SU-DHL-6 (cell line): ENCODE results near the gene TSPO.

ENCODE experiments used
- H2AFZ ChIP-seq: fragments of 200-600 bp; sonication (generic); 2 replicates; pipeline ENCODE4 v1.6.1; 2014; ENCODE audit warnings: low read depth, mild to moderate bottlenecking, moderate library complexity, mixed read lengths, antibody characterized with exemption, low read length; ENCODE audit not compliant: severe bottlenecking
- H3F3A ChIP-seq: fragments of 200-600 bp; shearing (Covaris generic); 2 replicates; pipeline ENCODE4 v1.6.0; 2016; ENCODE audit warnings: antibody characterized with exemption, mild to moderate bottlenecking; ENCODE audit not compliant: insufficient read depth
- H3K27ac ChIP-seq: fragments of 200-600 bp; sonication (generic); 2 replicates; pipeline ENCODE4 v1.5.1; 2016; ENCODE audit warnings: low read depth, mild to moderate bottlenecking, low read length, moderate library complexity, mixed read lengths
- H3K27me3 ChIP-seq: fragments of 200-600 bp; sonication (generic), shearing (Covaris generic); 2 replicates; pipeline ENCODE4 v1.6.0; 2014; ENCODE audit warnings: mild to moderate bottlenecking, low read length
- H3K36me3 ChIP-seq: fragments of 200-600 bp; sonication (generic); 2 replicates; pipeline ENCODE4 v1.6.1; 2014; ENCODE audit warnings: mild to moderate bottlenecking, low read length, mixed read lengths
- H3K4me2 ChIP-seq: fragments of 300-600, 200-600 bp; shearing (Covaris generic), sonication (generic); 2 replicates; pipeline ENCODE4 v1.6.0; 2014; ENCODE audit warnings: low read length, low read depth, mild to moderate bottlenecking; ENCODE audit not compliant: poor library complexity, severe bottlenecking
- H3K4me3 ChIP-seq: fragments of 200-600 bp; sonication (generic); 2 replicates; pipeline ENCODE4 v1.5.1; 2014; ENCODE audit warnings: antibody characterized with exemption, low read length, mild to moderate bottlenecking, mixed read lengths; ENCODE audit not compliant: insufficient read depth, poor library complexity, severe bottlenecking
- H3K79me2 ChIP-seq: fragments of 200-600 bp; sonication (generic); 2 replicates; pipeline ENCODE4 v1.6.1; 2014; ENCODE audit warnings: mild to moderate bottlenecking, low read length, moderate library complexity; ENCODE audit not compliant: insufficient read depth
- H3K9ac ChIP-seq: fragments of 200-600 bp; sonication (generic); 2 replicates; pipeline ENCODE4 v1.7.0; 2014; ENCODE audit warnings: mild to moderate bottlenecking, low read length
- H3K9me2 ChIP-seq: fragments of 200-600 bp; sonication (generic); replicated peaks from 2 replicates; pipeline ENCODE4 v1.6.1; 2014; ENCODE audit warnings: low read length; ENCODE audit not compliant: insufficient read depth
- H3K9me3 ChIP-seq: fragments of 200-600 bp; sonication (generic); 2 replicates; pipeline ENCODE4 v1.6.1; 2014; ENCODE audit warnings: low read length, mixed read lengths; ENCODE audit not compliant: insufficient read depth
- H4K20me1 ChIP-seq: fragments of 200-600 bp; sonication (generic); 2 replicates; pipeline ENCODE4 v1.6.1; 2014; ENCODE audit warnings: low read depth, mild to moderate bottlenecking, antibody characterized with exemption, low read length, moderate library complexity, mixed read lengths
- EZH2phosphoT487 ChIP-seq: fragments of 200-600 bp; sonication (generic), shearing (Covaris generic); conservative IDR thresholded peaks from 2 replicates; pipeline ENCODE4 v1.6.1; 2018; ENCODE audit warnings: mild to moderate bottlenecking, antibody characterized with exemption, low read length, moderate library complexity, mixed read lengths
- TF ChIP-seq, protein P1 (sequence below): fragments of 200-600 bp; sonication (generic); IDR thresholded peaks from one replicate; pipeline ENCODE4 v1.5.1; 2017; ENCODE audit warnings: antibody characterized with exemption, mild to moderate bottlenecking, low read length, moderate library complexity; ENCODE audit not compliant: insufficient read depth, poor library complexity, severe bottlenecking

TSPO gene

DNA sequence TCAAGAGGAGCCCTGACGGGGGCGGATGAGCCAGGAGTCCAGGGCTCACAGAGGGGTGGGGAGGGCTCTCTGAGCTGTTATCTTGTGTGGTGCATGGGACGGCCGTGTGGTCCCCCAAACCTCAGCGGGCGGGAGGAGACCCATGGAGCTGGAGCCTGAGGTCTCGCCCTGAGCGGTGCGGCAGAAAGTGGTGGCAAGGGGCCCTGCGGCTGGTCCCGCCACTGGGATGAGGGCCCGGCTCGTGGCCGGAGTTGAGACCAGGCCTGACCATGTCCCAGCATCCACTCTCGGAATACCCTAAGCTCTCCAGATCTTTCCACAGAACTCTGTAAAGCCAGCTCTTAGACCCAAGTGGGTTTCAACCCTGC is 58.1 kb downstream of the TSPO start:
- no peak overlapping the region for H3K27ac ChIP-seq
- no peak overlapping the region for H3K4me3 ChIP-seq
- no peaks in the 10 kb centered on the region for H3K79me2 ChIP-seq
- no peak overlapping the region for H3K9ac ChIP-seq
- H4K20me1 ChIP-seq, result no peaks in the 10 kb centered on the region
- H3F3A ChIP-seq, result no peaks in the 10 kb centered on the region
- H3K9me2 ChIP-seq, result no peaks in the 10 kb centered on the region
- TF ChIP-seq, protein P1, sequence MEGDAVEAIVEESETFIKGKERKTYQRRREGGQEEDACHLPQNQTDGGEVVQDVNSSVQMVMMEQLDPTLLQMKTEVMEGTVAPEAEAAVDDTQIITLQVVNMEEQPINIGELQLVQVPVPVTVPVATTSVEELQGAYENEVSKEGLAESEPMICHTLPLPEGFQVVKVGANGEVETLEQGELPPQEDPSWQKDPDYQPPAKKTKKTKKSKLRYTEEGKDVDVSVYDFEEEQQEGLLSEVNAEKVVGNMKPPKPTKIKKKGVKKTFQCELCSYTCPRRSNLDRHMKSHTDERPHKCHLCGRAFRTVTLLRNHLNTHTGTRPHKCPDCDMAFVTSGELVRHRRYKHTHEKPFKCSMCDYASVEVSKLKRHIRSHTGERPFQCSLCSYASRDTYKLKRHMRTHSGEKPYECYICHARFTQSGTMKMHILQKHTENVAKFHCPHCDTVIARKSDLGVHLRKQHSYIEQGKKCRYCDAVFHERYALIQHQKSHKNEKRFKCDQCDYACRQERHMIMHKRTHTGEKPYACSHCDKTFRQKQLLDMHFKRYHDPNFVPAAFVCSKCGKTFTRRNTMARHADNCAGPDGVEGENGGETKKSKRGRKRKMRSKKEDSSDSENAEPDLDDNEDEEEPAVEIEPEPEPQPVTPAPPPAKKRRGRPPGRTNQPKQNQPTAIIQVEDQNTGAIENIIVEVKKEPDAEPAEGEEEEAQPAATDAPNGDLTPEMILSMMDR, result no peak
- TF ChIP-seq EZH2phosphoT487, result no peak
- H3K9me3 ChIP-seq, result no peaks in the 10 kb centered on the region
- H3K36me3 ChIP-seq, result no peaks in the 10 kb centered on the region
- H2AFZ ChIP-seq, result no peak overlapping the region
- H3K27me3 ChIP-seq, result no peaks in the 10 kb centered on the region
- no peak overlapping the region for H3K4me2 ChIP-seq

DNA sequence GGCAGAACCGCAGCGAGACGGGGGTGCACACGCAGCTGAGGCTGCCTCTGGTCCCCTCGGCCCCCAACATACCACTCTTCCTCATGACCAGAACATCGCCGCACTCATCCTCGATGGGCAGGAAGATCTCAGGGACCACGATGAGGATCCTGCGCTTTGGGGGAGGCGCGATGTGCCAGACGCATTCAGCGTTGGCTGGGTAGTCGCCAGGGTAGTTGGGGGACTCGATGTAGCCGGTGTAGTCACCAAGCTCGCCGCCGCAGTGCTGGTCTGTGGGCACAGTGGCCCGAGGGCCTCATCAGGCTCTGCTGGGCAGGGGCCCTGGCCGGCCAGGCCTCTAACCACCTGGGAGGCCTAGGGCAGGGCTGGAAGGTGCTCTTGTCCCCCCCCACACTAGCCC is 58.6 kb downstream of the TSPO start:
- no peaks in the 10 kb centered on the region for H3F3A ChIP-seq
- H3K4me2 ChIP-seq, result no peak overlapping the region
- H3K27me3 ChIP-seq, result no peaks in the 10 kb centered on the region
- H2AFZ ChIP-seq, result no peak overlapping the region
- no peaks in the 10 kb centered on the region for H3K9me2 ChIP-seq
- no peaks in the 10 kb centered on the region for H3K36me3 ChIP-seq
- H3K79me2 ChIP-seq, result no peaks in the 10 kb centered on the region
- no peaks in the 10 kb centered on the region for H3K9me3 ChIP-seq
- H3K9ac ChIP-seq, result no peak overlapping the region
- no peak overlapping the region for H3K4me3 ChIP-seq
- TF ChIP-seq EZH2phosphoT487, result no peak
- TF ChIP-seq, protein P1, result no peak
- H3K27ac ChIP-seq, result no peak overlapping the region
- no peaks in the 10 kb centered on the region for H4K20me1 ChIP-seq

DNA sequence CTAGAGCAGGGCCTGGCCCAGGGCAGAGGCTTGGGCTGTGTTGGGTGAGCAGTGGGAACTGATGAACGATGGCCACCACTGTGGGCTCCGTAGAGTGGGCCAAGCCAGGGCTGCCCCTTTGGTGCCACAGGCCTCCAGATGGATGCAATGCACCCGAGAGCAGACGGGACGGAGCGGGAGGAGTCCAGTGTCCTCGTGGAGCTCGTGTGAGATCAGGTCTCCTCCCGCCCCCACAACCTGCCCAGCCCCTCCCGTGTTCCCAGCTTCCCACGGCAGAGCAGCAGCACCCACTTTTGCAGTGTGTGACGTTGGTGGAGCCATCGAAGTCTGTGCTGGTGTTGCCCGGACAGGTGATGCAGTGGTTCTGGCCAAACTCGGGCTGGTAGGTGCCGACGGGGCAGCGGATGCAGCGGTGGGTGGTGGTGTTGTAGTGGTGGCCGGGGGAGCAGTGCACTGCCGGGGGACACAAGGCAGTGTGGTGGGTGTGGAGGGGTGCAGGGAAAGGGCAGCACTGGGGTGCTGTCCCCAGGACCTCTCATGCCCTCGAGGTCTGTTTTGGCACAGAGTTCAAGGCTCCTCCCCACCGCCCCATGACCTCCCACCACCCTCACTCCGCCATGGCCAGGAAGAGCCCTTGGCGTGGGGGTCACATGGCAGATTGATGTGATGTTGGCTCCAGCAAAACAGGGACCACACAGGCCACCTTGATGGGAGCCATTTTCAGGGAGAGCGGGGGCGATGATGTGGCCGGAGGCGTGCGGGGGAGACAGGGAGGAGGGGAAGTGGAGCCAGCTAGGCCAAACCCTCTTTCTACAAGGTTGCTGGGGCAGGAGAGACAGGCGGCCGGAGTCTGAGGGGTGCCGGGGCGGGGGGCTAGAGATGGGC is 59.5 kb downstream of the TSPO start:
- H3F3A ChIP-seq, result no peaks in the 10 kb centered on the region
- H3K27ac ChIP-seq, result no peak overlapping the region
- no peaks in the 10 kb centered on the region for H3K36me3 ChIP-seq
- TF ChIP-seq, protein P1, result no peak
- no peak for TF ChIP-seq EZH2phosphoT487
- H2AFZ ChIP-seq, result no peak overlapping the region
- no peak overlapping the region for H3K4me3 ChIP-seq
- H3K9me2 ChIP-seq, result no peaks in the 10 kb centered on the region
- no peaks in the 10 kb centered on the region for H3K27me3 ChIP-seq
- H4K20me1 ChIP-seq, result no peaks in the 10 kb centered on the region
- H3K79me2 ChIP-seq, result no peaks in the 10 kb centered on the region
- H3K9ac ChIP-seq, result no peak overlapping the region
- no peak overlapping the region for H3K4me2 ChIP-seq
- no peaks in the 10 kb centered on the region for H3K9me3 ChIP-seq
